Measurements from ENCODE around the gene LRMDA.

Gene LRMDA

DNA sequence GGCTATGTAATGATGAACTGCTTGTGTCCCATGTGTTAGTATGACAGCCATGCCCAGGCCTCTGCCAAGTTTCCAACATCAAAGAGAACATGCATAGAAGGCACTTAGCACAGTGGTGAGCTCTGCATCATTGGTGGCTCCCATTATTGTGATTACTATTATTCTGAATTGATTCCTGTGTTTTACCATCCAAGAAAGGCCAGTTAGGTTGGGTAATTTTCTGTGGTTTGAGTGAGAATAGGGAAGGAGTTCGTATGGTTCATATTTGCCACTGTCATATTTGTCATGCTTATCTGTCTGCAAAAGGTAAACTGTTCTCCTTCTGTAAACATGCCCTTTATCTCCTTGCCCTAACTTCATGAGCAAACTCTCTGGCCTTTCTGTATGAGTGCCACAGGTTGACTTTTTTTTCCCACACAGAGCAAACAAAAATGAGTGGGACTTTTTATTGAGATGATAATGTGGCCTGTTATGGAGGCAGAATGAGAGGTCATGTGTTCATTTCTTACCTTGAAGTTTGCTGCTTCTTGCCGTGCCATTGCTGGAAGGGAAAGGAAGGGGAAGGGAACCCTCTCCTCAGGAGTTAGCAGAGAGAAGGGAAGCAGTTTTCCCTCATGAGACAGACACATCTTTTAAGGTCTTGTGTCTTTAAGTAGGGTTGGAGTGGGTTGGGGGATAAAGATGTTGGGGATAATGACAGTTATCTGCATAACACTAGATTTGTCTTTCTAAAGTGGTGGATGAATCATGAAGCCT lies 301.9 kb downstream of the LRMDA start:
- Histone ChIP-seq H3K9ac (no peak overlapping the region), H2AFZ (no peak overlapping the region), H3K79me2 (no peaks in the 10 kb centered on the region), H3K4me2 (ENCODE audit: low read length) (no peak overlapping the region), H3K4me3 (ENCODE audit: low read depth, low read length) (no peak overlapping the region), H3K9me3 (ENCODE audit: control insufficient read depth, low read length) (no peaks in the 10 kb centered on the region), H3K36me3 (ENCODE audit: control insufficient read depth, insufficient read depth, low read length) (no peaks in the 10 kb centered on the region), H3K27ac (no peak overlapping the region), H3K4me1 (no peaks in the 10 kb centered on the region), H3K27me3 (ENCODE audit: control insufficient read depth, insufficient read depth, low read length) (no peaks in the 10 kb centered on the region)
- TF ChIP-seq, protein P1, sequence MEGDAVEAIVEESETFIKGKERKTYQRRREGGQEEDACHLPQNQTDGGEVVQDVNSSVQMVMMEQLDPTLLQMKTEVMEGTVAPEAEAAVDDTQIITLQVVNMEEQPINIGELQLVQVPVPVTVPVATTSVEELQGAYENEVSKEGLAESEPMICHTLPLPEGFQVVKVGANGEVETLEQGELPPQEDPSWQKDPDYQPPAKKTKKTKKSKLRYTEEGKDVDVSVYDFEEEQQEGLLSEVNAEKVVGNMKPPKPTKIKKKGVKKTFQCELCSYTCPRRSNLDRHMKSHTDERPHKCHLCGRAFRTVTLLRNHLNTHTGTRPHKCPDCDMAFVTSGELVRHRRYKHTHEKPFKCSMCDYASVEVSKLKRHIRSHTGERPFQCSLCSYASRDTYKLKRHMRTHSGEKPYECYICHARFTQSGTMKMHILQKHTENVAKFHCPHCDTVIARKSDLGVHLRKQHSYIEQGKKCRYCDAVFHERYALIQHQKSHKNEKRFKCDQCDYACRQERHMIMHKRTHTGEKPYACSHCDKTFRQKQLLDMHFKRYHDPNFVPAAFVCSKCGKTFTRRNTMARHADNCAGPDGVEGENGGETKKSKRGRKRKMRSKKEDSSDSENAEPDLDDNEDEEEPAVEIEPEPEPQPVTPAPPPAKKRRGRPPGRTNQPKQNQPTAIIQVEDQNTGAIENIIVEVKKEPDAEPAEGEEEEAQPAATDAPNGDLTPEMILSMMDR (IDR thresholded peaks at IDR 0.05), result no peak

- H3K27ac ChIP-seq, result no peak overlapping the region
- no peak overlapping the region for H2AFZ ChIP-seq
- TF ChIP-seq, protein P1 (IDR thresholded peaks at IDR 0.05), result no peak
Measured at GRCh38 chr10:75736151-75736640, 304.8 kb downstream of the LRMDA start.

DNA sequence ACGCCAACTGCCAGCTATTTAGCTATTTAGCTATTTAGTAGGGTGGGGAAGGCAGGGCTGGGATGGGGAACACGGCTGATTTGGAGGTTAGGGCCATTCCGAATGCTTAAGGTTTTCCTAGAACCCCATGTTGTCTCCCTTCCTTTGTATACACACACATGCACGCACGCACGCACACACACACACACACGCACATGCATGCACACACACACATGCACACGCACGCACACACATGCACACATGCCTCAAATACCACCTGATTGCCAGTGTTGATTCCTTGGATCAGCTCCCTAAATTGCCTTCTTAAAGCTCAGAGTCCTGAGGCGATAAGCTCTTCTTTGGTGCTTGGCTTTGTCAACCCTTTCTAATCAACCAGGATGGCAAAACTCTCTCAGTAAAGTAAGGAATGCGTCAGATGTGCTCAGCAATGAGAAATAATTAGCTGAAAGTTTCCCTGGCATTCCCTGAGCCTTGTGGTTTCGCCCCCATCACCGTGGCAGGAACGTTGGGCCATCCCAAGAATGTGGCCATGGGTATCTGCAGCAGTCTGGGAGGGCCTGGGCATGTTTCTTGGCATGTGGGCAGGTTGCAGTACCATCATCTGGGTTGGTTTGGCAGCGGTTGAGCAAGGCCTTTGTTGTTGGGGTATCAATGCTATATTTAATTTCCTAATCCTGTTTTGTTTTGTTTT lies 305.6 kb downstream of the LRMDA start:
- Histone ChIP-seq H3K27ac (no peak overlapping the region), H3K27me3 (ENCODE audit: control insufficient read depth, insufficient read depth, low read length) (no peaks in the 10 kb centered on the region), H3K9me3 (ENCODE audit: control insufficient read depth, low read length) (no peaks in the 10 kb centered on the region), H3K9ac (no peak overlapping the region), H3K4me2 (ENCODE audit: low read length) (no peak overlapping the region), H2AFZ (no peak overlapping the region), H3K79me2 (no peaks in the 10 kb centered on the region), H3K36me3 (ENCODE audit: control insufficient read depth, insufficient read depth, low read length) (no peaks in the 10 kb centered on the region), H3K4me3 (ENCODE audit: low read depth, low read length) (no peak overlapping the region), H3K4me1 (no peaks in the 10 kb centered on the region)
- TF ChIP-seq, protein P1 (IDR thresholded peaks at IDR 0.05), result no peak

More at GRCh38 chr10:75736151-75736640, 304.8 kb downstream of the LRMDA start:
- no peaks in the 10 kb centered on the region for H3K36me3 ChIP-seq (ENCODE audit: control insufficient read depth, insufficient read depth, low read length)
- no peaks in the 10 kb centered on the region for H3K27me3 ChIP-seq (ENCODE audit: control insufficient read depth, insufficient read depth, low read length)
- H3K9me3 ChIP-seq (ENCODE audit: control insufficient read depth, low read length), result no peaks in the 10 kb centered on the region
- H3K4me2 ChIP-seq (ENCODE audit: low read length), result no peak overlapping the region
- H3K4me1 ChIP-seq, result no peaks in the 10 kb centered on the region
- no peaks in the 10 kb centered on the region for H3K79me2 ChIP-seq
- H3K9ac ChIP-seq, result no peak overlapping the region
- no peak overlapping the region for H3K4me3 ChIP-seq (ENCODE audit: low read depth, low read length)

GRCh38 chr10:75737580-75737949 lies 306.1 kb downstream of the LRMDA start:
- Histone ChIP-seq H2AFZ (no peak overlapping the region), H3K4me2 (ENCODE audit: low read length) (no peak overlapping the region), H3K79me2 (no peaks in the 10 kb centered on the region), H3K27ac (no peak overlapping the region), H3K4me1 (no peaks in the 10 kb centered on the region), H3K4me3 (ENCODE audit: low read depth, low read length) (no peak overlapping the region), H3K9me3 (ENCODE audit: control insufficient read depth, low read length) (no peaks in the 10 kb centered on the region), H3K27me3 (ENCODE audit: control insufficient read depth, insufficient read depth, low read length) (no peaks in the 10 kb centered on the region), H3K9ac (no peak overlapping the region), H3K36me3 (ENCODE audit: control insufficient read depth, insufficient read depth, low read length) (no peaks in the 10 kb centered on the region)
- TF ChIP-seq, protein P1 (IDR thresholded peaks at IDR 0.05), result no peak

Measured in parathyroid adenoma (tissue), 2 donors.